ENCODE data around the gene STK16.
"Not testable (repeated sequence)": the region's sequence is repeated elsewhere in the genome, so short reads cannot be mapped to it uniquely, and the experiment has no call there.

The STK16 gene

GRCh38 chr2:219272356-219272755 lies 27.1 kb downstream of the STK16 start:
- DNase-seq: no peak

- no peak for DNase-seq
Measured at GRCh38 chr2:219272995-219273394, 27.7 kb downstream of the STK16 start.

GRCh38 chr2:219273937-219274336 lies 28.7 kb downstream of the STK16 start:
- no peak for DNase-seq

- no peak for DNase-seq
Measured at GRCh38 chr2:219274361-219274921, 29.2 kb downstream of the STK16 start.

GRCh38 chr2:219277703-219278654 lies 32.7 kb downstream of the STK16 start:
- peak; percentile 67 for DNase-seq

- no peak for DNase-seq
Measured at GRCh38 chr2:219278655-219279150, 33.4 kb downstream of the STK16 start.

GRCh38 chr2:219279151-219279915 lies 34.1 kb downstream of the STK16 start, which contains the start of gene DNAJB2:
DNAJB2 (plus strand) TSS chr2:219279366; CDS start chr2:219279834, 468 bp downstream.
- DNase-seq: peak; percentile 98

- DNase-seq: no peak
Measured at GRCh38 chr2:219279916-219280516, 34.7 kb downstream of the STK16 start.

GRCh38 chr2:219280651-219281050 lies 35.4 kb downstream of the STK16 start:
- DNase-seq: no peak

- no peak for DNase-seq
Measured at GRCh38 chr2:219281588-219281987, 36.3 kb downstream of the STK16 start.

- DNase-seq: no peak
Measured at GRCh38 chr2:219282375-219282774, 37.1 kb downstream of the STK16 start.

- no peak for DNase-seq
Measured at GRCh38 chr2:219282943-219283581, 37.8 kb downstream of the STK16 start.

GRCh38 chr2:219284501-219285372 lies 39.5 kb downstream of the STK16 start:
- no peak for DNase-seq

- no peak for DNase-seq
Measured at GRCh38 chr2:219285373-219285735, 40.1 kb downstream of the STK16 start.

GRCh38 chr2:219285894-219286425 lies 40.7 kb downstream of the STK16 start:
- peak; percentile 8 for DNase-seq

GRCh38 chr2:219286436-219287115 lies 41.3 kb downstream of the STK16 start:
- DNase-seq: no peak

- not testable (repeated sequence) for DNase-seq
Measured at GRCh38 chr2:219287116-219287440, 41.8 kb downstream of the STK16 start.

GRCh38 chr2:219287580-219288265 lies 42.4 kb downstream of the STK16 start:
- no peak for DNase-seq

- no peak for DNase-seq
Measured at GRCh38 chr2:219289195-219289536, 43.9 kb downstream of the STK16 start.
